HG03378 (cell line): ENCODE measurements around the gene KBTBD2.
"Not testable (repeated sequence)": the region's sequence is repeated elsewhere in the genome, so short reads cannot be mapped to it uniquely, and the experiment has no call there.

ENCODE experiments used
- ATAC-seq: cut with Tn5 transposase; IDR thresholded peaks from one replicate; pipeline ENCODE4 v1.9.1; 2021; ENCODE audit warnings: mild to moderate bottlenecking, moderate library complexity; ENCODE audit not compliant: unreplicated experiment

The KBTBD2 gene

DNA sequence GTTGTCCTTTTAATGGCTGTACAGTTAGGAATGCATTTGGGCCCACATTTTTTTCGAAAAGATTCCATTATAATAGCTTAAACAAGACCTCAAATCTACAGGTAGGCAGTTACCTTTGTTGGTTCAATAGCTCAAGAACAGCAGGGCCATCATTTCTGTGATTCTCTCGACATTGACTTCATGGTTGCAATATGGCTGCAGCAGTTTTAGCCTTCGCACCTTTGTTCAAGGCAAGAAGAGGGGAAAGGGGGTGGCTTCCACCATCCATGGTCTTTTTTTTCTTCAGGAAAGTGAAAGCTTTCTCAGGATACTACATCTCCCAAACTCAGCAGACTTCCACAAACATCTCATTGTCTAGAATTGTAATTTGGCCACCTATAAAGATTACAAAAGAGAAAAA is 2.2 kb upstream of the KBTBD2 start:
- no peak for ATAC-seq

DNA sequence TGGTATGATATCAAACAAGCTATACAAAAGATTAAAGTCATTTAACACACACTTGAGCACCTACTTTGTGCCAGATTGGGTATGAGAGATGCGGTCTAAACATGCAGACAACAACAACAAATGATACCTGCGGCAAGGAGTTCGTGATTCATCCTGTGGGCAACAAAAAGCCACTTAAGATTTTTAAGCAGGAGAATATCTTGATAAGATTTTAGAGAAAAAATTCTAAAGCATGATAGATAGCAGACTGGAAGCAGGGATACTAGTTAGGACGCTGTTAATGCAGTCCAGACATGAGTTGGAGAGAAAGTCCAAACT is 1.6 kb upstream of the KBTBD2 start:
- no peak for ATAC-seq

DNA sequence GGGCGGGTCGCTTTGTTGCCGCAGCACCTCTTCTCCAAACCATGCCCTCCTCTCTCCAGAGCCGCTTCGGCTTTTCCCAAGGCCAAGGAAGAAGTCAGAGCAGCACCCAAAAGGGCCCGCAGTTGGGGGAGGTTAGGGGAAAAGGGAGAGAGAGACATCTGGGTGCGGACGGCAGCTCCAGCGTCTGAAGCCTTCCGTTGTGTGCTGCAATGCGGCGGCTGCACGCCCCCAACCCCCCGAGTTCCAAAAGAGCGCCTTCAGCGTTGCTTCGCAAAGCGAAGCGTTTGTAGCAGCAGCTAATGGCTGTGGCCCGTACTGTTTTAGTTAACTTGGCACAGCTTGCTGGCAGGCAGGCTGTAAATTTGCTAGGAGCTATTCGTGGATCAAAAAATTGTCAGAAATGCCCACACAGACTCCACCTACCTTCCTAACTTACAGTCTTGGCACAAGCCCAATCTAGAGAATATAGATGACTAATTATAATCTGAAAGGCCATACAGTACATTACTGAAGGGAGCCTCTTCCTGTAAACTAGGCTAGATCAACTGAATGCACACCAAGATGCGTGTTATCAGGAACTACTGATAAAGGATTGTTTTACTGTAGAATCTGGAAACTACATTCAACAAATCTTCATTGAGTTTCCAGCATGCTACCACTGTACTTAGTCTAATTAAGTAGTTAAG is 1.1 kb upstream of the KBTBD2 start:
- peak; percentile 40 for ATAC-seq

DNA sequence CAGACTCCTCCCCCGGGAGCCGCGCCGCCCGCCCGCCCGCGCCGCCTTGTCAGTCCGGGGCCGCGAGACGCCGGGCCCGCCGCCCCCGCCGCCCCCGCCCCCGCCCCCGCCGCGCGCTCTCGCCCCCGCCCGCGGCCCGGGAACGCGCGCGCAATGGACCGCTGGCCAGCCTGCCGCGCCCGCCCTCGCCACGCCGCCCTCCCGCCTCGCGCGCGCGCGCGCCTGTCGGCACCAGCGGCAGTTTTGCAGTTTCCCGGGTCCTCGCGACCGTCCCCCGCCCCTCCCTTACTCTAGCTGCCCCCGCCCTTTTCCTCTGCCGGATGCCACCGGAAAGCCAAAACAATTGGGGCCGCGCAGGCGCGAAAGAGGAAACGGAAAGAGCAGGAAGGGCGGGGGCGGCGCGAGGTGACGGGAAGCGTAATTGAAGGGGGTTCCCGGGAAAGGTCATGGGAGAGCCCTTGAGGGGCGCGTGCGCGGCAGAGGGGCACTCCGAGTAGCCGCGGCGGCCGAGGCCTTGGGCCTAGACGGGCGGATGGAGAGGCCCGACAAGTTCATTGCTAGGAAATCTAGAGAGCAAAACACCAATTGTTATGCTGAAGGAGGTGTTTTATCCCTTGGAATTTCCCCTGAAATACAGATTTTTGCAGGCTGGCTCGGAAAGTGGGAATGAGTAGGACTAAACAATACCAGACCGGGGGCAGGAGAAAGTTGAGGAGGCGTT is 400 bp upstream of the KBTBD2 start:
- peak; percentile 47 for ATAC-seq

DNA sequence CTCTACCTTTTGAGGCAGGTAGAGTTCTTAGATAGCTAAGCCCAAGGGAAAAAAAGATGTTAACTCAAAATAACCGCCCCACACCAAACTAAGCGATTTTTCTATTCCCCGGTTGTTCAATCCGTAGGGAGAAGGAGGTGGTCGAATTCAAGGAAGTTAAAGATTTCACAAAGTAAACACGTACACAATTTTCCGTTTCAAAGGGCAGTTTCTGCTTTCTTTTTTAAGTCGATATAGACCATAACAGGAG is 842 bp downstream of the KBTBD2 start:
- ATAC-seq: no peak

DNA sequence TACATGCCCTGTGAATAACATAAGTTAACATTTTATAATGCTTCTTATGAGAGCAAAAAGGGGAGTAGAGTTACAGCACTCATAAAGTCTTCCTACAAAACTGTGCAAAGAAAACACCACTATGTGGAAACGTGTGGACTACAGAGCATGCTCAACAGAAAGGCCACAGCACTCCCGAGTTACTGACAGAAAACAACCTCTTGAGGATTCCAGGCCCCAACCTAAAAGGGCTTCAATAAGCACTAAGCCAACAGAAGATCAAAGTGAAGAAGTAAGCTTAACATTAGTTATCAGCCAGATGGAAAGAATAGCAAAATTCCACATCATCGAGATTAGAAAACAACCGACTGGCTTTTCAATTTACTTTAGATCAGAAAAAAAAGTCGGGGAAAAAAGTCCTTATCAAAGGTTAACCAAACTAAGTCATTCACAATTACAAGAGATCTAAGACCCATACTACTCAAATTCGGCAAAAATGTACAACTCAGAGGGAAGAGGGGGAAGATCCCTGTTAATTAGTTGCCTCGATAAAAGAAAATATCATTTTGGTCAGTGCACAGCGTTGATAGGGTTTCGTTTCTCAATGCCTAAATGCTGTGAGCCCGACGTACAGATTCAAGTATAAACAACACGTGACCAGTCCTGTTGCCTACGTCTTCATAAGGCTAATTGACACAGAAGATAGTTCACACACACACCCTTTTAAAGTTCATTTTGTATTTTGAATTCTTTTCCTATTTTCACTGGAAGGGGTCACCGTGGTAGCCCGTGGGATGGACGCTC is 1.4 kb downstream of the KBTBD2 start:
- ATAC-seq: peak; percentile 41

DNA sequence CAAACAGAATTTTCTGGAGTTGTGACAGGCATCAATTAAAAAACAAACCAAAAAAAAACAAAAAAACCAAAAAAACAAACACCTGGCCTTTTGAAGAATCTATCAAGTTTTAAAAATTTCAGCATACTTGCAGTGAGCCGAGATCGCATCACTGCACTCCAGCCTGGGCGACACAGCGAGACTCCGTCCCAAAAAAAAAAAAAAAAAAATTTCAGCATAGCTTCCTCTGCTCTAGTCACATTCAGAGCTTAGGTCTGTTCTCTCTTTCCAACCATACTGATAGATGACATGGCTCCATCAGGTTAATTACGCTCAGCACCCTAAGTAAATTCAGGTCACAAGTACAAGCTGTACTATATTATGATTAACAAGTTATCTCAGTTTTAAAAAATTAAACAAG is 3.1 kb downstream of the KBTBD2 start:
- no peak for ATAC-seq

DNA sequence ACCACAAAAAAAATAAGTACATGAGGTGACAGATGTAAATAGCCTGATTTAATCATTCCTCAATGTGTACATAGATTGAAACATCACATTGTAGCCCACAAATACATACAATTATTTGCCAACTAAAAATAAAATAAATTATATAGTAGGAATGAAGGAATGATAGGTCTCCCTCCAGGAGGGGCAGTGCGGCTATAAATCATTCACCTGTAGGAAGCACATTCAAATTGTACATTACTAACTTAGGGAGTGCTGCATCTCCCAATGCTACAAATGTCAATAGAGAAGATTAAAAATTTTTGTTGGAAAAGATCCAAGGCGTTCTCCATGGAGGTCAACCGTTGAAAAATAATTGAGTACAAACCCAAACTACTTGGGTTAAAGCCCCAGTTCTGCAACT is 4.2 kb downstream of the KBTBD2 start:
- no peak for ATAC-seq

DNA sequence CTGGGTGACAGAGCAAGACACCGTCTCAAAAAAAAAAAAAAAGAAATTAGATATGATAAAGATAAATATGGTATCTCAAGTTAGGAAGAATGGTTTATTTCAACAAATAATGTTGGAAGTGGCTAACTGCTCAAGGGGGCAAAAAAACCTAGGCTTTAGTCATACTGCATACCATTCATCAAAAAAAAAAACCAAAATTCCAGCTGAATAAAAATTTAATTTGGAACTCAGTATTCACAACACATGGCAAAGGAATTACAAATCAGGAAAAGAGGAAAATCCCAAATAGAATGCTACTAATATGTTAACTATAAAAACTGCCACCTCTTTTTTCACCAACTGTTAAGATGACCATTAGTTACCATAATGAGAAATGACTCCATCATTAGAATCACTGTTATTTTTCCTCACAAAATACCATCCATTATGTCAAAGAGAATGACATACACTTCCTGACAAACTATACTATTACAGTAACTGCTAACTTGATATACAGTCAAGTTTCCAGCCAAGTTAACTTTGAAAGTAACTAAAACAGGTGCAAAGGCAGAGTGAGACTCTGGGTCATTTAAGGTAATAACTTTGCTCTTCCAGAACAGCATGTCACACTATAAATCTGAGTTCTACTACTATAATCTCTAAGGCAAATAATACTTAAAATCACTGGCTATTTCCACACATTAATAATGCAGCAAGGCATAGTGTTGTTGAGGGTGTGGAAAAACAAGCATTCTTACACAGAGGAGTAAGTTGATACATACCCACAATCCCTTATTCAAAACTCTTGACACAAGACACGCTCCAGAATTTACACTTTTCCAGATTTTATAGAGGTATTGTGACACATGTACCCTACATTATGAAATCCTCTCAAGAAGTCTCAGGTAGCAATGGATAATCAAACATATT is 10.2 kb downstream of the KBTBD2 start:
- ATAC-seq: no peak

DNA sequence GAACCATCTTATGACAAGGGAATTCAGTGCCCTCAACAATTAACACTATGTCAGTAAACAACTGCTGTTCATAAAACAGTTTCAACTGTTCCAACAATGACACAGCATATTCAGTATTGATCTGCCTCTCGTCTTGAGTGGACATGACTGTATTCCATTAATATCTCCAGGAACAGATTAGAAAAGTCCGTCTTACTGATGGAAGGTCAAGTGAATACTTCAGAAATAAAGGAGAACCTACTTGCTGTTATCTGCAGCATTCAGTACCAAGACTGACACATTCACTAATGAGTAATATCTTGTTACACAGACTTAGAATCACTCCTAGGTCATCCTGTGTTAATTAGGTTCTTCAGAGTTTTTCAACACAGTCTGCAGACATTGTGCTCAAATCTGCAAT is 12.1 kb downstream of the KBTBD2 start:
- no peak for ATAC-seq

DNA sequence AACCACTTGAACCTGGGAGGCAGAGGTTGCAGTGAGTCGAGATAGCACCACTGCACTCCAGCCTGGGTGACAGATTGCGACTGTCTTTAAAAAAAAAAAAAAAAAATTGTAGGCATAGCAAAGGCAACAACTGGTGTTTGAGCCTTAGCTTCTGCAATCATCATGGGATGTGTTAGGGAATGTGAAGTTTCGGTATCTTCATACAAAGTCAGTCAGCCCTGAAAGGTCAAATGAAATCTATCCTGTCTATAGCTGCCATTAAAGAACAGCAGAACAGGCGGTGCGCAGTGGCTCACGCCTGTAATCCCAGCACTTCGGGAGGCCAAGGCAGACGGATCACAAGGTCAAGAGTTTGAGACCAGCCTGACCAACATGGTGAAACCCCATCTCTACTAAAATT is 13.5 kb downstream of the KBTBD2 start:
- not testable (repeated sequence) for ATAC-seq

DNA sequence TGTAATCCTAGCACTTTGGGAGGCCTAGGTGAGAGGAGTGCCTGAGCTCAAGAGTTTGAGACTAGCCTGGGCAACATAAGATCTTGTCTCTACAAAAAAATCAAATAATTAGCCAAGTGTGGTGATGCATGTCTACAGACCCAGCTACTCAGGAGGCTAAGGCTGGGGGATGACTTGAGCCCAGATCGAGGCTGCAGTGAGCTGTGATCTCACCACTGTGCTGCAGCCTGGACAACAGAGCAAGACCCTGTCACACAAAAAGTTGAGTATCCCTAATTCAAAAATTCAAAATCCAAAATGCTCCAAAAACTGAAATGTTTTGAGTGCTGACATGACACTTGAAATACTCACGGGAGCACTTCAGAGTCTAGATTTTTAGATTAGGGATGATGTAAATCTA is 19.1 kb downstream of the KBTBD2 start:
- no peak for ATAC-seq

DNA sequence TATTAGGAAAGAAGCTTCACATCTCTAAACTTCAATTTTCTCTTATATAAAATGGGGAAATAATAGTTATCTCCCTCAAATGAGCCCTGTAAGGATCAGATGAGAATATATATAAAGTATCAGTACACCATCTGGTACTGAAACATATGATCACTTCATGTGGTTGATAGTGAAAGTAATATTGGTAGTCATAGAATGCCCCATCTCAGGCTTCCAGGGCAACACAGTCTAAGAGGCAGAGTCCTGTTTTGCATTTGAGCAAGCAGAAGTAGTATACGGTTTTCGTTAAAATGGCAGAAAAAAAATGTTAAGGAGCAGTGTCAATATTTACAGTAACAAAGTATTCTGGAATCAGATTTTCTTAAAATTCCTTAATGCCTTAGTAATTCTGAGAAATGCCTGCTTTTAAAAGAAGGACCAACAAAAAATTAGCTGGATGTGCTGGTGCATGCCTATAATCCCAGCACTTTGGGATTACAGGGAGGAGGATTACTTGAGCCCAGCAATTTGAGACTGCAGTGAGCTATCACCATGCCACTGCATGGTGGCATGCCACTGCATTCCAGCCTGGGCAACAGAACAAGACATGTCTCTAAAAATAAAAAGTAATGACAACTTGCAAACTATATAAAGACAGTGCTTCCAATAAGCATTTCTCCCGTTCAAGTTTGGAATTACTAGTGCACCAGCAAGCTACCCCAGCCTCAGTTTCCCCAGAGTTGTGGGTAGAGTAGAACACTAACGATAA is 19.8 kb downstream of the KBTBD2 start:
- peak; percentile 81 for ATAC-seq

DNA sequence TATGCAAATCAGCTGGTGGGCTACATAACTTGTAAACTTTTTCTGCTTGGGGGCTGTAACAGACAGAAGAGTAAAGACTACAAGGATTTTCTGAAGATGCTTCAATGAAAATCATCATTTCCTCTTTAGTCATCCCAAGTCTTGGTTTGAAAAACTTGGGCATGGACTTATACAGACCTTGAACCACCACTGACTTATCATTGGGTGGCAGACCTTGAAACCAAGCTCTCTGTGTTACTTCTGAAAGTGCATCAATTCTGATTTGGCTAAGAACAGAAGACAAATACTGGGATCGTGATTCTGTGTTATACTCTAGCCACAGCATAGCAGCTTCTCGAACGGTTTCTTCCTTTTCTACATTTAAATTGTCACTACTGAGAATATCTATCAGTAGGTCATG is 21.3 kb downstream of the KBTBD2 start:
- no peak for ATAC-seq

DNA sequence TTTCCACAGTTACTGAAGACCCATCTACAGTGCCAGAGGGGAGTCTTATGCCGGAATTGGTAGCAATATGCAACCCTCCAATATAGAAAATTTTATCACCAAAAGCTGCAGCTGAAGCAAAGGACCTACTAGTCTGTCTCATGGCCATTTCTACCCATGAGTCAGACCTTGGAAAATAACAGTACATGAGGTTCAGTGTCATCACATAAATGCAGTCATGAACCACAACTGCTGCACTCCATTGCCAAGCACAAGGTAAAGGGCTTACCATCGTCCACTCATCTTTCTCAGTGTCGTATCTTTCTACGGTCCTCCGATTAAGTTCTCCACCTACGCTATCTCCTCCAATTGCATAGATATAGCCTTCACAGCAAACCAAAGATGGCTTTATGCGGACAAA is 21.8 kb downstream of the KBTBD2 start:
- no peak for ATAC-seq

DNA sequence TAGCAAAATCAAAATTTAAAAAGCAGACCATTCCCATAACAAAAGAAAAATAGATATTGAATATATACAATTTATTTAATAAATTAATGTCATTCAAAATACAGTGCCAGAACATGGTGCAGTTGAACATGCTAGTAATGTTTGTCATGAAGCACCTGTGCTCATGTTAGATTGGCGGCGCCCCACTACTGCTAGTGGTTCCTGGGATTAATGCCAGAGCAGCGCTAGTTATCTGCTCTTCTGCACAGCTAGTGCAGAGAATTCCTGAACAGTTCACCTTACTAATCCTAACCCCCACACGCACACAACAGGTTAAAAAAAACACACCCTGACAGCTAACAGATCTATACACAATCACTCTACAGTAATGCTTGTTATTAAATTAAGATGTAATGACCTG is 23.4 kb downstream of the KBTBD2 start:
- no peak for ATAC-seq

DNA sequence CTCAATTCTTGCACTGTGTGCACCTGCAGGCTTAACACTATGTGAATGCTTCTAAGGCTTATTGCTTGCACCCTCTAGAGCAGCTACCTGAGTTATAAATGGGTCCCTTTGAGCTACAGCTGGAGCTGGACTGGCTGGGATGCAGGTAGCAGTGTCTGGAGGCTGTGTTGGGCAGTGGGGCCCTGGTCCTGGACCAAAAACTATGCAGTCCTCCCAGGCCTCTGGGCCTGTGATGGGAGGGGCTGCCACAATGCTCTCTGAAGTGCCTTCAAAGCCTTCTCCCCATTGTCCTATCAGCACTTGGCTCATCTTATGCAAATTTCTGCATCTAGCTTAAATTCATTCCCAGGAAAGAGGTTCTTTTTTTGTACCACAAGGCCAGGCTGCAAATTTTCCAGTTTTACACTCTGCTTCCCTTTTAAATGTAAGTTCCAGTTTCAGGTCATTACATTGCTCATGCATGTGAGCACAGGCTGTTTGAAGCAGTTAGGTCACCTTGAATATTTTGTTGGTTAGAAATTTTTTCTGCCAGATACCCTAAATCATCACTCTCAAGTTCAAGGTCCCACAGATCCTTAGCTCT is 26.0 kb downstream of the KBTBD2 start:
- ATAC-seq: no peak

DNA sequence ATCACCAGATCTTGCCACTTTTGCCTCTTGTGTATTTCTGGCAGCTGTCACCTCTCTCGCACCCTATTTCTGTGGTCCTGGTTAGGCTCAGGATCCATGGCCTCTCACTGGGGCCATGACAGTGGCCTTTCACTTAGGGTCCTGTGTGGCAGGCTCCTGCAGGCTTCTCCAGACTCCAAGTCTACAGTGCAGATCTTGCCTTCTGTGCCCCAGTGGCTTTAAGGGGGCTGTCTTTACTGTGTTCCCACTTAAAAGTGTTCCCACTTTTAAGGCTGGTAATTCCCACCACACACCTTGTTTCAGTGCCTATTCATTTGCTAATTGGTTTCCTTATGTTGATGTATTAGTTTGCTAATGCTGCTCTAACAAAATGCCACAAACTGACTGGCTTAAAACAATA is 27.7 kb downstream of the KBTBD2 start:
- not testable (repeated sequence) for ATAC-seq

DNA sequence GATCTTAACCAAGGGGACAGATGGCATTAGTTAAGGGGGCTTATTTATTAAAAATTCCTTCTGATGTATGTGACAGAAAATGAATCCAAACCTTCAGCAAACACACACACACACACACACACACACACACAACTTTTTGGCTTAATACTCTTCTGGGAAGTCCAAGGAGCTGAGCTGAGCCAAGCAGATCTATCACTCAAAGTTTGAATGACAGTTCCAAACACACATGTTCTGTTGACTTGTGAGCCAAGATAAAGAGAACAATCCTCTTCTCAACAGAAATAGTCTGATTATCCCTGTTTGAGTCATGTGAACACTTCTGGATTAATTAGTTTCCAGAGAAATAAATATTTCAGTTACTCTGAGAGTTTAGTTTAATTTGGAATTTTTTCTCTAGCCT is 31.5 kb downstream of the KBTBD2 start:
- no peak for ATAC-seq

DNA sequence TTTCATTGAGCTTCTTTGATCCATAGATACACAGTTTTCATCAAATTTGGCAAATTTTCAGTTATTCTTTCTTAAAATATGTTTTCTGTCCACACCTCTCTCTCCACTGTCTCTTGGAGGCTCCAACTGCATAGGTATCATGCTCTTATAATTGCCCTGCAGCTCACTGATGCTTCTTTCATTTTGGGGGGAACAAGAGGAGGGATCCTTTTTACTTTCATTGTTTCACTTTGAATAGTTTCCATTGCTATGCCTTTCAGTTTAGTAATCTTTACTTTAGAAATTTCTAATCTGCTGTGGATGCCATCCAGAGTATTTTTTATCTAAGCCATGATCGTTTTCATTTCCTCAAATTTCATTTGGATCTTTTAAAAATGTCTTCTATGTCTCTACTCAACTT is 32.9 kb downstream of the KBTBD2 start:
- no peak for ATAC-seq
